Gastroesophageal sphincter (tissue), 3 donors: Measurements from ENCODE around the gene CAPNS1.

Source experiments
- POLR2A ChIP-seq, 2 donors: fragments of 450-650 bp; IDR thresholded peaks; one replicate each; pipeline ENCODE4 v1.6.1; 2017; ENCODE audit warnings: antibody characterized with exemption in 2 of 2, mild to moderate bottlenecking in 2 of 2, moderate library complexity in 1 of 2
- POLR2AphosphoS5 ChIP-seq: sonication (generic); formaldehyde crosslinking; IDR thresholded peaks from one replicate; pipeline ENCODE4 v1.6.1; 2017; ENCODE audit warnings: antibody characterized with exemption
- TF ChIP-seq, protein P1 (sequence below), 4 experiments: fragments of 200-600 bp in 2 of 4; fragments of 450-650 bp in 2 of 4; sonication (generic) in 1 of 4; IDR thresholded peaks; one replicate each; pipeline ENCODE4 v1.5.1; 2017 to 2019; ENCODE audit warnings: antibody characterized with exemption in 4 of 4, mild to moderate bottlenecking in 2 of 4, moderate library complexity in 2 of 4

DNA sequence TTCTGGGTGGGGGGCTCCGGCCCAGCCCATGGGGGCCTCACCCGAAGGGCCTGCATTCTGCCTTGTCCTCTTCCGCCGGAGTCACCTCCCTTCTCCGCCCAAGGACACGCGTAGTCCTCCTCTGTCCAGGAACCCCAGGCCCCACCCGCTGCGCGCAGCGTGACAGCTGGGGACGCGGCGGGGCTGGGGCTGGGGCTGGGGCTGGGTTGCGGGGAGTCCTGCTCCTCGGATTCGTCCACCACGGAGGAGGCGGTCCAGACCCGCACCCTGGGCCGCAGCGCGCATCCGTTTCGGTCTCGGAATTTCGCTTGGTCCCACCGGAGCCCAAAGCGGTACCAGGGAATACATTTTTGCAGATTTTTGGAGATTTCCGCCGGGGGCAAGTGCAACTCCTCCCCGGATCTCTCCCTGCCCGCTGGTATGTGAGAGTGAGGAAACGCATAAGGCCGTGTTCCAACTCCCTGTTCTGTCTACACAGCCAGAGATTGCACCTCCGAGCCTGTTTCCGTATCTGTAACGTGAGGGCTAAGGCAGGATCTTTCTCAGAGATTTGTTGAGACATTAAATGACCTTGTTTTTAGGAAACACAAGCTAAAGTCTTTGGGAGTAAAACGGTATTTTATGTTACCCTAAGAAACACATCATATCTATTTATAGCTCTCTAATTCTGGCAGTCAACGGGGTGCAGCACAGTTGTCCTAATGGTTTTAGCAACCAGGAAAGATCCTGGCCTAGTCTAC is 12.7 kb downstream of the CAPNS1 start, which contains the start of gene COX7A1:
- peak; percentile 44 to 71 for TF ChIP-seq POLR2A (IDR thresholded peaks at IDR 0.05)
- TF ChIP-seq, protein P1, sequence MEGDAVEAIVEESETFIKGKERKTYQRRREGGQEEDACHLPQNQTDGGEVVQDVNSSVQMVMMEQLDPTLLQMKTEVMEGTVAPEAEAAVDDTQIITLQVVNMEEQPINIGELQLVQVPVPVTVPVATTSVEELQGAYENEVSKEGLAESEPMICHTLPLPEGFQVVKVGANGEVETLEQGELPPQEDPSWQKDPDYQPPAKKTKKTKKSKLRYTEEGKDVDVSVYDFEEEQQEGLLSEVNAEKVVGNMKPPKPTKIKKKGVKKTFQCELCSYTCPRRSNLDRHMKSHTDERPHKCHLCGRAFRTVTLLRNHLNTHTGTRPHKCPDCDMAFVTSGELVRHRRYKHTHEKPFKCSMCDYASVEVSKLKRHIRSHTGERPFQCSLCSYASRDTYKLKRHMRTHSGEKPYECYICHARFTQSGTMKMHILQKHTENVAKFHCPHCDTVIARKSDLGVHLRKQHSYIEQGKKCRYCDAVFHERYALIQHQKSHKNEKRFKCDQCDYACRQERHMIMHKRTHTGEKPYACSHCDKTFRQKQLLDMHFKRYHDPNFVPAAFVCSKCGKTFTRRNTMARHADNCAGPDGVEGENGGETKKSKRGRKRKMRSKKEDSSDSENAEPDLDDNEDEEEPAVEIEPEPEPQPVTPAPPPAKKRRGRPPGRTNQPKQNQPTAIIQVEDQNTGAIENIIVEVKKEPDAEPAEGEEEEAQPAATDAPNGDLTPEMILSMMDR (IDR thresholded peaks at IDR 0.05): no peak
- peak; percentile 84 for TF ChIP-seq POLR2AphosphoS5
